ENCODE data around the gene HLA-E. TPM values are rescaled to one million over a fixed set of nuclear protein-coding genes. Genes with fewer than 3 reads are reported as not detected.
A peak's percentile ranks its signal among the peaks of the same experiment; 100 is the strongest.

The HLA-E gene
- total RNA-seq, 1 donor = 320 TPM

DNA sequence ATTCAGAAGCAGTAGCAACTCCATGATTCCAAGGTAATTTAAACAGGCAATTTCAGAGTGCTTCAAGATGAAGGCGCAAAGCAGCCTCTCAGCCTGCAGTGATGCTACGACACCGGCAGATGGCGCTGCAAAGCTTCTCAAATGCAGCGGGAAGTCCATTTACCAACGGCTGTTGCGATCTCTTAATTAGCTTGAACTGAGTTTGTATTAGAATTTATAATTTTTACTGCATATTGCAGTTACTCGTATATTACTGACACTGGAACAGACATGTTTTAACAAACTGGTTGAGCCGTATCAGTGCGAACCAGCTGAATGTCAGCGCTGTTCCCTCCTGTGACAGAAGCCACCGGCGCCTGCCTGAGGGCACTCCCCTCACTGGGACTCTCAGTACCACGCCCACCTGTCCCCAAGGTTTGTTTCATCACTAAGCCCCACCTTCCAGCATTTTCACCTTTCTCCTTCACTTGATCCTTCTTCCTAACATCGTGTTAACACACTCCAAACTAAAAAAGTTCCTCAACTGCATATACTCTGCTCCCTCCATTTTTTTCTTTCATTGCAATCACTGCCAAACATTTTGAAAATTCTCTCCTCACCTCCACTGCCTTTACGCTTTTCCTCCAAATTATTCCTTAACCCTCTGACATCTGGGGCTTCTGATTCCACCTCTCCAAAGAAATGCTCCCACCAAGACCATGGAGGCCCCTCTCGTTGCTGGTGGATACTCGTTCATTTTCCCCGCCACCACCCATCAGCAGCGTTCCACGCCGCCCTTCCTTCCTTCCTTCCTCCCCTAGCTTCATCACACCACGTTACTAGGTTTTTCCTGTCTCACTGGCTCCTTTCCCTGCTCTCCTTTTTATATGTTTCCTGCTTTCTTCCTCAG is 52.5 kb downstream of the HLA-E start:
- Histone ChIP-seq H3K4me1 (ENCODE audit: insufficient read depth, low read length) (peaks cover 4% of the 10 kb centered on the region), H3K27ac (ENCODE audit: low read depth, low read length) (no peak overlapping the region), H3K79me2 (ENCODE audit: insufficient read depth, low read length) (no peaks in the 10 kb centered on the region), H2AFZ (ENCODE audit: low read length) (peak overlapping the region; percentile 21), H3K36me3 (ENCODE audit: insufficient read depth, low read length) (peaks cover 11% of the 10 kb centered on the region), H3K27me3 (ENCODE audit: insufficient read depth, low read length) (no peaks in the 10 kb centered on the region), H3K4me3 (ENCODE audit: insufficient read depth, low read length) (peak overlapping the region; percentile 53), H3K9me3 (ENCODE audit: low read depth, low read length) (no peaks in the 10 kb centered on the region), H3K4me2 (ENCODE audit: insufficient read depth, low read length) (peak overlapping the region; percentile 91), H4K20me1 (ENCODE audit: insufficient read depth, low read length) (no peaks in the 10 kb centered on the region)
- peak; percentile 84 for DNase-seq (ENCODE audit: insufficient read length, low spot score, missing footprints)
- TF ChIP-seq, protein P1, sequence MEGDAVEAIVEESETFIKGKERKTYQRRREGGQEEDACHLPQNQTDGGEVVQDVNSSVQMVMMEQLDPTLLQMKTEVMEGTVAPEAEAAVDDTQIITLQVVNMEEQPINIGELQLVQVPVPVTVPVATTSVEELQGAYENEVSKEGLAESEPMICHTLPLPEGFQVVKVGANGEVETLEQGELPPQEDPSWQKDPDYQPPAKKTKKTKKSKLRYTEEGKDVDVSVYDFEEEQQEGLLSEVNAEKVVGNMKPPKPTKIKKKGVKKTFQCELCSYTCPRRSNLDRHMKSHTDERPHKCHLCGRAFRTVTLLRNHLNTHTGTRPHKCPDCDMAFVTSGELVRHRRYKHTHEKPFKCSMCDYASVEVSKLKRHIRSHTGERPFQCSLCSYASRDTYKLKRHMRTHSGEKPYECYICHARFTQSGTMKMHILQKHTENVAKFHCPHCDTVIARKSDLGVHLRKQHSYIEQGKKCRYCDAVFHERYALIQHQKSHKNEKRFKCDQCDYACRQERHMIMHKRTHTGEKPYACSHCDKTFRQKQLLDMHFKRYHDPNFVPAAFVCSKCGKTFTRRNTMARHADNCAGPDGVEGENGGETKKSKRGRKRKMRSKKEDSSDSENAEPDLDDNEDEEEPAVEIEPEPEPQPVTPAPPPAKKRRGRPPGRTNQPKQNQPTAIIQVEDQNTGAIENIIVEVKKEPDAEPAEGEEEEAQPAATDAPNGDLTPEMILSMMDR (IDR thresholded peaks at IDR 0.05; ENCODE audit: extremely low read depth, low read depth, low read length) = peak; percentile 100

DNA sequence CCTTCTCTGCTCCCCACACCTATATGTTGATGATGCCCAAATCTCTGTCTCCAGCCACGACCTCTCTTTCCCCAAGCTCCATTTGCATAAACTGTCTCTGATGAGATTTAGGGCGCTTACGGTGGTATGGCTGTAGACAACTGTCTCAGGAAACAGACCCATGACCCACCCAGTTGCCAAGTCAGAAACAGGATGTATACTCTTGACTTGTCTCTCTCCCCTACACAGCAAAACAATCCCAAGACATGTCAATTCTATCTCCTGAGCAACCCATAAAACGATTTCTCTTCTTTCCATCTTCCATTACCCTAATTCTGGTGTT is 53.1 kb downstream of the HLA-E start:
- Histone ChIP-seq H3K27ac (ENCODE audit: low read depth, low read length) (no peak overlapping the region), H3K9me3 (ENCODE audit: low read depth, low read length) (no peaks in the 10 kb centered on the region), H3K79me2 (ENCODE audit: insufficient read depth, low read length) (no peaks in the 10 kb centered on the region), H3K4me2 (ENCODE audit: insufficient read depth, low read length) (peak overlapping the region; percentile 91), H2AFZ (ENCODE audit: low read length) (no peak overlapping the region), H3K36me3 (ENCODE audit: insufficient read depth, low read length) (peaks cover 14% of the 10 kb centered on the region), H3K4me1 (ENCODE audit: insufficient read depth, low read length) (peaks cover 4% of the 10 kb centered on the region), H4K20me1 (ENCODE audit: insufficient read depth, low read length) (no peaks in the 10 kb centered on the region), H3K4me3 (ENCODE audit: insufficient read depth, low read length) (no peak overlapping the region), H3K27me3 (ENCODE audit: insufficient read depth, low read length) (no peaks in the 10 kb centered on the region)
- TF ChIP-seq, protein P1 (IDR thresholded peaks at IDR 0.05; ENCODE audit: extremely low read depth, low read depth, low read length) = no peak
- no peak for DNase-seq (ENCODE audit: insufficient read length, low spot score, missing footprints)

DNA sequence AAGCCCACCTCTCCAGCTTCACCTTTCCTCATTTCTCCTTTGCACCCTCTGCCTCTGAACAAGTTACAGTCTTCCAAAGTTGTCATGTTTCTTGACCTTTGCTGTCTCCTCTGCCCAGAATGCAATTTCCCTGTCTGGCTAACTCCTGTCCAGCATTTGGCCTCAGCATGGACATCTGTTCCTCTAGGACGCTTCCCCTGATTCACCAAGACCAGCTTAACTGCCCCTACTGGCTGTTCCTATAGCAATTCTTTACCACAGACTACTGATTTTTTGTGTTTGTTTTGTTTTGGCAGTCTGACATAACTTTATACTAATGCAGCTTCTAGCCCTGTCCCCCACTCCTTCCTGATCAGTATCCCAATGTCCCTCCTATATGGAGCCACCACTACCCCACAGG is 53.6 kb downstream of the HLA-E start:
- peaks cover 14% of the 10 kb centered on the region for H3K36me3 ChIP-seq (ENCODE audit: insufficient read depth, low read length)
- H2AFZ ChIP-seq (ENCODE audit: low read length) = no peak overlapping the region
- no peak overlapping the region for H3K4me2 ChIP-seq (ENCODE audit: insufficient read depth, low read length)
- no peak overlapping the region for H3K27ac ChIP-seq (ENCODE audit: low read depth, low read length)
- no peak for DNase-seq (ENCODE audit: insufficient read length, low spot score, missing footprints)
- H3K79me2 ChIP-seq (ENCODE audit: insufficient read depth, low read length) = no peaks in the 10 kb centered on the region
- TF ChIP-seq, protein P1 (IDR thresholded peaks at IDR 0.05; ENCODE audit: extremely low read depth, low read depth, low read length) = peak; percentile 23
- H3K4me1 ChIP-seq (ENCODE audit: insufficient read depth, low read length) = peaks cover 4% of the 10 kb centered on the region
- H3K4me3 ChIP-seq (ENCODE audit: insufficient read depth, low read length) = no peak overlapping the region
- no peaks in the 10 kb centered on the region for H3K9me3 ChIP-seq (ENCODE audit: low read depth, low read length)
- no peaks in the 10 kb centered on the region for H3K27me3 ChIP-seq (ENCODE audit: insufficient read depth, low read length)
- no peaks in the 10 kb centered on the region for H4K20me1 ChIP-seq (ENCODE audit: insufficient read depth, low read length)

Other genes starting within 250 kb of the HLA-E start
- gene TRIM39, start 162.6 kb upstream of the HLA-E start, total RNA-seq = 12.1 and 14.5 TPM in 2 replicates
- 23.9 and 24.6 TPM in 2 replicates for gene RPP21, start 144.4 kb upstream of the HLA-E start, total RNA-seq
- 56.5 and 64.8 TPM in 2 replicates for gene GNL1, start 67.0 kb downstream of the HLA-E start, total RNA-seq
- gene PRR3, start 67.8 kb downstream of the HLA-E start, total RNA-seq = 6.8 and 7.2 TPM in 2 replicates
- 37.3 and 37.4 TPM in 2 replicates for gene ABCF1, start 81.9 kb downstream of the HLA-E start, total RNA-seq
- 29.0 and 37.4 TPM in 2 replicates for gene PPP1R10, start 127.7 kb downstream of the HLA-E start, total RNA-seq
- 67.3 and 83.4 TPM in 2 replicates for gene MRPS18B, start 128.3 kb downstream of the HLA-E start, total RNA-seq
- gene ATAT1, start 137.4 kb downstream of the HLA-E start, total RNA-seq = 4.4 and 4.7 TPM in 2 replicates
- 4.7 and 6.2 TPM in 2 replicates for gene C6orf136, start 157.6 kb downstream of the HLA-E start, total RNA-seq
- 25.6 and 26.1 TPM in 2 replicates for gene DHX16, start 183.5 kb downstream of the HLA-E start, total RNA-seq
- 62.6 and 63.9 TPM in 2 replicates for gene PPP1R18, start 197.1 kb downstream of the HLA-E start, total RNA-seq
- 2.9 and 3.3 TPM in 2 replicates for gene NRM, start 201.5 kb downstream of the HLA-E start, total RNA-seq
- gene MDC1, start 227.8 kb downstream of the HLA-E start, total RNA-seq = 5.1 and 5.3 TPM in 2 replicates
- 509 and 605 TPM in 2 replicates for gene TUBB, start 230.8 kb downstream of the HLA-E start, total RNA-seq